NCI-H774 (cell line): ENCODE data around the gene DFFA.
"Not testable (repeated sequence)": the region's sequence is repeated elsewhere in the genome, so short reads cannot be mapped to it uniquely, and the experiment has no call there.

ENCODE experiments used
- DNase-seq: peaks from one replicate; lab custom pipeline; 2025; lab: John Stamatoyannopoulos, UW

Gene DFFA

GRCh38 chr1:10428984-10429383 lies 43.3 kb downstream of the DFFA start:
- DNase-seq = no peak

DNA sequence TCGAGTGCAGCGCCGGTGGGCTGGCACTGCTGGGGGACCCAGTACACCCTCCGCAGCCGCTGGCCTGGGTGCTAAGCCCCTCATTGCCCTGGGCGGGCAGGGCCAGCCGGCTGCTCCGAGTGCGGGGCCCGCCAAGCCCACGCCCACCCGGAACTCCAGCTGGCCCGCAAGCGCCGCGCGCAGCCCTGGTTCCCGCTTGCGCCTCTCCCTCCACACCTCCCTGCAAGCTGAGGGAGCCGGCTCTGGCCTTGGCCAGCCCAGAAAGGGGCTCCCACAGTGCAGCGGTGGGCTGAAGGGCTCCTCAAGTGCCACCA lies 45.8 kb downstream of the DFFA start:
- DNase-seq = not testable (repeated sequence)

GRCh38 chr1:10425826-10426534 lies 46.3 kb downstream of the DFFA start:
- DNase-seq = not testable (repeated sequence)

DNA sequence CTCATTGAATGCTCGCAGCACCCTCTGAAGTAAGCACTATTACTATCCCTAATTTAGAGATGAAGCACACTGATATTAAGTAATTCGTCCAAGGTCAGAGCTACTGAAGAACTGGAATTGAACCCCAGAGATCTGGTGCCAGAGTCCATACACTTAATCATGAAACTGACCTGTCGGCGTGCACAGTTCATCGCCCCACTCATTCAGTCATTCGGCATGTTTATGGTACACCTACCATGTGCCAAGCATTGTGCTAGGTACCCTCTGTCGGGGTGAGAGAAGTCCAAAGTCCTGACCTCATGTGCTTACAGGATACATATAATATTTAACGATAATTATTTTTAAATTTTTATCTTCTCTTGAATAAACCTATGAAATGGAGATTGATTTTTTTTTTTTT lies 47.7 kb downstream of the DFFA start:
- no peak for DNase-seq

DNA sequence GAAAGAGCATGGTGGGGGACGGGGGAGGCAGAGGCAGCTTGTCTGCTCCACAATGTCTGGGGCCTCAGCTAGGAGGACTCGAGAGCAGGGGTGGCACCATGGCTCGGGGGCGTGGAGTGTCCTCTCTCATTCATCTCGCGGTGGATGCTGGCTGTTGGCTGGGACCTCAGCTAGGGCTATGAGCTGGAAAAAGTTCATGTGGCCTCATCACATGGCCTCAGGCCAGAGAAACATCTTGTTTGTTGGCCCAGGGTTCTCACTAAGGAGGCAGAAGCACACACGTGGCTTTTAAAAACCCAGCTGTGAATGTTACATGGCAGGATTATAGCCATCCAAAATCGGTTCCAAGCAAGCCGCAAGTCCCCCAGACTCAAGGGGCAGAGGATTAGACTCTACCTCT lies 48.3 kb downstream of the DFFA start:
- DNase-seq = no peak

DNA sequence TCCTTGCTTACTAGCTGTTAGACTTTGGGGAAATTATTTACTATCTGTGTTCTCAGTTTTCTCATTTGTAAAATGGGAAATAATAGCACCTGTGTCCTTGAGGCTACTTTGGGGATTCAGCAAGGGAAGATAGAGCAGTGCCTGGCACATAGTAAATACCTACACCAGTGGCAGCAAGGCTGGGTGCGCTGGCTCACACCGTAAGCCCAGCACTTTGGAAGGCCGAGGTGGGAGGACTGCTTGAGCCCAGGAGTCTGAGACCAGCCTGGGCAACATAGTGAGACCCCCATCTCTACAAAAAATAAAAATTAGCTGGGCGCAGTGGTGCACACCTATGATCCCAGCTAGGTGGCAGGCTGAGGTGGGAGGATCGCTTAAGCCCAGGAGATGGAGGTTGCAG lies 50.7 kb downstream of the DFFA start:
- no peak for DNase-seq

DNA sequence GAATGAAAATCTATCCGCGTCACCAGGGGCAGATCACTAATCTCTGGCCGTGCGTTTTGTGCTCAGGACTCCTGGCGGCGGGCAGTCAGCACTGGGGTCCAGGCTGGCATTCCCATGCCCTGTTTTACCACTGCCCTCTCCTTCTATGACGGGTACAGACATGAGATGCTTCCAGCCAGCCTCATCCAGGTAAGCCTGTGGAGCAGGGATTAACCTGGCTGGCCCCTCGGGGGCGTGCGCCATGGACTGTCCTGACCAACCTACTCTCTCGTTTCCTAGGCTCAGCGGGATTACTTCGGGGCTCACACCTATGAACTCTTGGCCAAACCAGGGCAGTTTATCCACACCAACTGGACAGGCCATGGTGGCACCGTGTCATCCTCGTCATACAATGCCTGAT lies 53.0 kb downstream of the DFFA start:
- no peak for DNase-seq

GRCh38 chr1:10418741-10419140 lies 53.6 kb downstream of the DFFA start:
- not testable (repeated sequence) for DNase-seq

DNA sequence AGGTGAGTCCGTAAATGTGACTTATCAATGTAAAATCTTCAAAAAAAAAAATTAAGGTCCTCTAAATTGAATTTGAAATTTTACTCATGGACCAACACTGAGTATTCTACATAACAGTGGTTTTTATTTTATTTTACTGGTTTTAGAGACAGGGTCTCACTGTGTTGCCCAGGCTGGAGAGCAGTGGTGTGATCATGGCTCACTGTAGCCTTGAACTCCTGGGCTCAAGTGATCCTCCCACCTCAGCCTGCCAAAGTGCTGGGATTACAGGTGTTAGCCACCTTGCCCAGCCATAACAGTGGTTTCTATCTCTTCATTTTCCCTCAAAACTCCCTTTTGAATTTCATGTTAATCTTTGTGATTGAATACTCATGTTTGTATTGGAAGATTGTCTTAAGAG lies 56.4 kb downstream of the DFFA start:
- not testable (repeated sequence) for DNase-seq

- no peak for DNase-seq
Measured at GRCh38 chr1:10415211-10415930, 57.0 kb downstream of the DFFA start.

DNA sequence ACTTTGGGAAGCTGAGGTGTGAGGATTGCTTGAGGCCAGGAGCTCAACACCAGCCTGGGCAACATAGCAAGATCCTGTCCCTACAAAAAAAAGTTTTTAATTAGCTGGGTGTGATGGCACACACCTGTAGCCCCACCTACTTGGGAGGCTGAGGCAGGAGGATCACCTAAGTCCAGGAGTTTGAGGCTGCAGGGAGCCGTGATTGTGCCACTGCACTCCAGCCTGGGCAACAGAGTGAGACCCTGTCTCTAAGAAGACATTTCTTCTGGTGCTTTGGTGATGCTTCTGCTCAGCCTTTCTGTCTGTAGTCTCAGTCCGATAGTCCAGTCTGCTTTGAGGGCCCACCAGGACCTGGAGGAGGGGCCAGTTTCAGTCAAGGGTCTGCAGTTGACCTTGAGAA lies 65.1 kb downstream of the DFFA start:
- no peak for DNase-seq
